ENCODE data around the gene SPDL1. TPM values are rescaled to one million over a fixed set of nuclear protein-coding genes. Genes with fewer than 3 reads are reported as not detected.

Gene SPDL1
- total and polyA plus RNA-seq, 2 experiments from 2014 or later = 17.9 to 27.3 TPM

DNA sequence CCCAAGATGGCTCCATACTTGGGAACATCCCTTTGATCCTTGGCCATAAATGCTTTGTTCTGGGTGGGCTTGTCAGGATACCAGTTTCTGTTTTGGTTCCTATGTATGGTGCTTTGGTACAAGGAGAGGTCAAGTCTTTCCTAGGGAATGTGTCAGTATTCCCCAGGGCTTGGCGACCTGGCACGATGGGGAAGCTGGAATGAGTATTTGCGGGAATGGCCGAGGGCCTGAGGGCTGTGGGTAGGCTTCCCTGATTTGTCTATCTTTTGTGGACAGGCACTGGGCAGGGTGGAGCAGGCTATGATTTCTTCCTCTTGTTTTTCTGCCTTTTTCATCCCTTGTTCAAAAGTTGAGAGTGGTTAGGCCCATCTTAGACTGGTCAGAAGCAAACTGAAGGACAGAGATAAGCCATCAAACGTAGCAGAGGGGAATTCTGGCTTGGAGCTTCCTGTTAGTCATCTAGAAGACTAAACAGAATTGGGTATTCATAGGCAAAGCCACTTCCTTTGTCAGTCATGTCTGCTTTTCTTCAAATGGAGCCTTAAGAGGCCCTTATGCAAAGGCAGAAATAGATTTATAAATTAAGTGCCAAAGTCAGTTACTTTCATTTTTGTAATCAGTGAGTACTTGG, 67.2 kb downstream of the SPDL1 start:
- no peak for DNase-seq (ENCODE audit: low spot score)
- Histone ChIP-seq H3K9me2 (replicated peaks; ENCODE audit: insufficient read depth) (no peaks in the 10 kb centered on the region), H3K79me2 (no peaks in the 10 kb centered on the region), H2AFZ (no peak overlapping the region), H4K20me1 (ENCODE audit: insufficient read depth, poor library complexity, severe bottlenecking) (no peaks in the 10 kb centered on the region), H3K4me3 (no peak overlapping the region), H3K4me1 (ENCODE audit: insufficient read depth) (peaks cover 4% of the 10 kb centered on the region), H3K36me3 (replicated peaks; ENCODE audit: insufficient read depth, low read depth) (no peaks in the 10 kb centered on the region), H3K9me3 (ENCODE audit: low read depth) (no peaks in the 10 kb centered on the region), H3K27ac (peak overlapping the region; percentile 42), H3K4me2 (peak overlapping the region; percentile 40), H3K27me3 (no peaks in the 10 kb centered on the region)
- TF ChIP-seq EZH2phosphoT487 (IDR thresholded peaks at IDR 0.05; ENCODE audit: low read depth, severe bottlenecking, unreplicated experiment) (no peak), EZH2 (IDR thresholded peaks at IDR 0.05; ENCODE audit: borderline replicate concordance) (no peak)
- TF ChIP-seq, protein P1, sequence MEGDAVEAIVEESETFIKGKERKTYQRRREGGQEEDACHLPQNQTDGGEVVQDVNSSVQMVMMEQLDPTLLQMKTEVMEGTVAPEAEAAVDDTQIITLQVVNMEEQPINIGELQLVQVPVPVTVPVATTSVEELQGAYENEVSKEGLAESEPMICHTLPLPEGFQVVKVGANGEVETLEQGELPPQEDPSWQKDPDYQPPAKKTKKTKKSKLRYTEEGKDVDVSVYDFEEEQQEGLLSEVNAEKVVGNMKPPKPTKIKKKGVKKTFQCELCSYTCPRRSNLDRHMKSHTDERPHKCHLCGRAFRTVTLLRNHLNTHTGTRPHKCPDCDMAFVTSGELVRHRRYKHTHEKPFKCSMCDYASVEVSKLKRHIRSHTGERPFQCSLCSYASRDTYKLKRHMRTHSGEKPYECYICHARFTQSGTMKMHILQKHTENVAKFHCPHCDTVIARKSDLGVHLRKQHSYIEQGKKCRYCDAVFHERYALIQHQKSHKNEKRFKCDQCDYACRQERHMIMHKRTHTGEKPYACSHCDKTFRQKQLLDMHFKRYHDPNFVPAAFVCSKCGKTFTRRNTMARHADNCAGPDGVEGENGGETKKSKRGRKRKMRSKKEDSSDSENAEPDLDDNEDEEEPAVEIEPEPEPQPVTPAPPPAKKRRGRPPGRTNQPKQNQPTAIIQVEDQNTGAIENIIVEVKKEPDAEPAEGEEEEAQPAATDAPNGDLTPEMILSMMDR (IDR thresholded peaks at IDR 0.05; ENCODE audit: poor library complexity) = no peak
- WGBS (ENCODE audit: low lambda C conversion rate, missing lambda C conversion rate) = 79% methylated on average over 5 of the region's 5 CpGs

GRCh38 chr5:169651526-169651925, 68.0 kb downstream of the SPDL1 start:
- H3K4me2 ChIP-seq = peak overlapping the region; percentile 40
- H4K20me1 ChIP-seq (ENCODE audit: insufficient read depth, poor library complexity, severe bottlenecking) = no peaks in the 10 kb centered on the region
- no peaks in the 10 kb centered on the region for H3K79me2 ChIP-seq
- no peak overlapping the region for H2AFZ ChIP-seq
- no peak overlapping the region for H3K4me3 ChIP-seq
- no peaks in the 10 kb centered on the region for H3K27me3 ChIP-seq
- H3K4me1 ChIP-seq (ENCODE audit: insufficient read depth) = peaks cover 4% of the 10 kb centered on the region
- TF ChIP-seq, protein P1 (IDR thresholded peaks at IDR 0.05; ENCODE audit: poor library complexity) = no peak
- no peak for TF ChIP-seq EZH2 (IDR thresholded peaks at IDR 0.05; ENCODE audit: borderline replicate concordance)
- TF ChIP-seq EZH2phosphoT487 (IDR thresholded peaks at IDR 0.05; ENCODE audit: low read depth, severe bottlenecking, unreplicated experiment) = no peak
- no peaks in the 10 kb centered on the region for H3K9me2 ChIP-seq (replicated peaks; ENCODE audit: insufficient read depth)
- H3K9me3 ChIP-seq (ENCODE audit: low read depth) = no peaks in the 10 kb centered on the region
- no peak for DNase-seq (ENCODE audit: low spot score)
- WGBS (ENCODE audit: low lambda C conversion rate, missing lambda C conversion rate) = 62% methylated on average over 5 of the region's 5 CpGs
- H3K36me3 ChIP-seq (replicated peaks; ENCODE audit: insufficient read depth, low read depth) = no peaks in the 10 kb centered on the region
- H3K27ac ChIP-seq = peak overlapping the region; percentile 20

DNA sequence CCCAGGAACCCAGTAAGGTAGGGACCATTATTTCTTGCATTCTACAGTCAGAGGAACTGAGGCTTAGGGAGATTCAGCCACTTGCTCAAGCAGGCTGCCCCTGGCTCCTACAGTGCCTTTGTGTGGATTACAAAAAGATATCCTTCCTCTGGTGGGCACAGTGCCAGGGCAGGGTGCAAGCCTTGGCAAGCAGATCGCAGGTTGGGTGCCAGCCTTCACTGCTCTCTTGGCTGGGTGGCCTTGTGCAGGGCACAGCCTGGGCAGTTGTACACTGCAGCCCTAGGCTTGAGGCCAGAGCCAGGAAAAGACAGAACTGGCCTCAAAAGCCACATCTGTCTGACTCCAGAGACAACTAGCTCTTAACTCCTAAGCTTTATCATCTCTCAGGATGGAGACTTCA, 68.5 kb downstream of the SPDL1 start:
- Histone ChIP-seq H3K9me2 (replicated peaks; ENCODE audit: insufficient read depth) (no peaks in the 10 kb centered on the region), H4K20me1 (ENCODE audit: insufficient read depth, poor library complexity, severe bottlenecking) (no peaks in the 10 kb centered on the region), H3K36me3 (replicated peaks; ENCODE audit: insufficient read depth, low read depth) (no peaks in the 10 kb centered on the region), H2AFZ (no peak overlapping the region), H3K4me2 (no peak overlapping the region), H3K27ac (no peak overlapping the region), H3K9me3 (ENCODE audit: low read depth) (no peaks in the 10 kb centered on the region), H3K79me2 (no peaks in the 10 kb centered on the region), H3K4me1 (ENCODE audit: insufficient read depth) (peaks cover 4% of the 10 kb centered on the region), H3K27me3 (no peaks in the 10 kb centered on the region), H3K4me3 (no peak overlapping the region)
- 50% methylated on average over 1 of the region's 1 CpG for WGBS (ENCODE audit: low lambda C conversion rate, missing lambda C conversion rate)
- no peak for DNase-seq (ENCODE audit: low spot score)
- TF ChIP-seq, protein P1 (IDR thresholded peaks at IDR 0.05; ENCODE audit: poor library complexity) = no peak
- no peak for TF ChIP-seq EZH2phosphoT487 (IDR thresholded peaks at IDR 0.05; ENCODE audit: low read depth, severe bottlenecking, unreplicated experiment)
- no peak for TF ChIP-seq EZH2 (IDR thresholded peaks at IDR 0.05; ENCODE audit: borderline replicate concordance)

All from hepatocyte (in vitro differentiated cells).